ENCODE data around the gene TMEM200A.

The TMEM200A gene

DNA sequence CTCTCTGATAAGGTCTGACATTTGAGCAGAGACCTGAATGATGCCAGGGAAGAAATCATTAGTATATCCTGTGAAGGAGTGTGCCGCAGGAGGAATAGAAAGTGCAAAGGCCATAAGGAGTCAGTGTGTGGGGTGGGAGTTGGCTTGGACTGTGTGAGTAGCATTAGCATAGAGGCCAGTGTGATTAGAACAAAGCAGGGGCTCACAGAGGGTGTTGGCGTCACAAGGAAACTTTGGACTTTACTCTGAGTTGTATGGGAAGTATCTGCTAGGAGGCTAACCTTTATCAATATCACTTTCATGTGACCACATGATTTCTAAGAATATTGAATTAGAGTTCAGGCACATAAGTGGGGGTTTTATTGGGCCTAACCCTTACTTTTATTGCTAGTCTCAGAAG, 12.1 kb downstream of the TMEM200A start:
- DNase-seq (ENCODE audit: low read depth in 2 of 2), result no peak

DNA sequence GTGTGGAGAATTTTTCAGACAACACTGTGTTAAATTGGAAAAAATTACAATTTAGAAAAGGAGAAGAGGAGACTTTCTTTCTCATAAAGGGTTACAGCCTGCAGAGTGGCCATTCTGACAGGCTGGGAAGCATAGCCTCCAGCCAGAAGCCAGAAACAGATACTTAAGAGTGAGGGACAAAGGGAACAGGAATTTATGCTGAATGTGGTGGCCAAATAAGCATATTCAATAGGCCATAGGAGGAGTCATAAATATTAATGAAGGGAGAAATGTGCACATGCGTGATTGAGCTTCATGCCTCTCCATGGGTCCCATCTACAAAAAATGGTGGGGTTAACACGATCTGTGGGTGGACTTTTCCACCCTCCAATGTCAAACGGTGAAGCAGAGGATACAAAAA, 13.4 kb downstream of the TMEM200A start:
- DNase-seq (ENCODE audit: low read depth in 2 of 2), result no peak

DNA sequence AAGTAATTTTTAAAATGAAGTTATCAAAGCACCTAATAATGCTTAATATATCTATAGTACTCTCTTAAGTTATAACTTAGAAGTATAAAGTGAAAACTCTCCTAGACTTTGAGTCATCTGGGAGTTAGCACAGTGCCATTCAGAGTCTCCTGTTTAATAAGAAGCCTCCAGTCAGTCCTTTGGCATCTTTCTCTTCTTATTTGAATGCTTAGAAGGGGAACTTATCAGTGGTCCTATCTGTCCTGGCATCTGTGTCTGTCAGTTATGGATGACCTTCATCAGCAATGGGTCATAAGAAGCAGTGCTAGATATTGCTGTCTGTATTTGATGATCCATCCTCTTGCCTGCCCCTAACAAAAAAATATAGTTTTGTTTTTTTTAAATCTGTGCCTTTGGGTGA, 15.2 kb downstream of the TMEM200A start:
- no peak for DNase-seq (ENCODE audit: low read depth in 2 of 2)

DNA sequence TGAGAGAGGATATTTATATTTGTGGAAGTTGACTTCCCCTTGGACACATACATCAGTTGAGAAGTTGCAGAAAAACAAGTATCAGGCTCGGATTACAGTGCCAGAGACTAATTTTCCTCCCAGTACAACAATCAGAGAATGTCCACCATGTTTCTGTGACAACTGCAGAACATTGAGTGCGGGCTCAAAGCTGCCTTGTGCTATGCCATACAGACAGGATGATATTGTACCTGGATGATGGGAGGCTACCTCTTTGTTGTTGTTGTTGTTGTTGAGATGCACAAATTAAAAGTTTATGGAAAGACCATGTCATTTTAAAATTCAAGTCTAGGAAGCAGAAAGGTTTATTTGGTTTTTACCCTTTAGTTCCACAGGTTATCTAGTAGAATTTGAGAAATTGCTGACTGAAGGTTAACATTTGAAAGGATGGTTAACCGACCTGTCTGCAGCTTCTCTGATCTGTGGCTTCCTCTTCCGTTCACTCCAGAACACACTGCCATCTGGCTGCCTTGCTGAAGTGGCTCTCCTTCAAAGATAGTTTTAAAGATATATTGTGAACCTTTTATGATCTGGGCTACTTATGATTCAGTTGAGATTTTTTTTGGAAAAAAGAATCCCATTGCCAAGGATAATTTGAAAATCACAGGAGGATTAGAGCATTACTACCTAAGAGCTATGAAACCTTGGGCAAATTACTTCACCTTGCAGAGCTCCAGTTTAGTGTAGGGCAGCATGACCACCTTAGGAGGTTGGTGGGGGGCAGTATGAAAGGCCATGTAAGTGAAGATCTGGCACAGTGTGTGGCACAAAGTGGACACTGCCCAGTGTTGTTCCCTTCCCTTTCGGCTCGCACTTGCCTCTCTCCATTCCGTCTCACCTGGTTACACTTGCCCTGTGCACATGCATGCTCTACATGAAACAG, 15.9 kb downstream of the TMEM200A start:
- DNase-seq (ENCODE audit: low read depth in 2 of 2), result no peak

DNA sequence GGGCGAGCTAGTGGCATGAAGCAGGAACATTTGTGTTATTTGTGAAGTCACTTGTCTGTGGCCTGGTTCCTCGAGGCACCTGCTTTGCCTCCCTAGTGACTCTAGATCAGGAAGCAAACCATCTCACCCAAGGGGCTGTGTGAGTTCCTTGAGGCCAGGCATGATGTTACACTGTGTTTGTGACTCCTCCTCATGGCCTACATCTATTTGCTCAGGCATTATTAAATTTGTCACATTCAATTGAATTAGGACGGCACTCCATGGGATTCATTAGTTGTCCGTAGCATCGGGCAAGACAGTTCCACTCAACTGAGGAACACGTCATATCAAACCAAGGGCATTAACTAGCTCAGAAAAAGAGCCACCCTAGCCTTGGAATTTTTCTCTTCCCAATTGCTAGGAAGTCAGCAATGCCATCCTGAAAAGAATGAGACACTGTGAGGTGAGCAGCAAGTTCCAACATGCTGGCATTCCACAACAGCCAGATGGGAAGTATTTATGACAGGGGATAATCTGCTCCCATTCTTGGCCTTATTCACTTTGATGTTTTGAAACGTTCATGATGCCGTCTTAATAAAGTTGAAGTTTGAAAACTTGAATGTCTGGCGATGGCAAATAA, 17.2 kb downstream of the TMEM200A start:
- DNase-seq (ENCODE audit: low read depth in 2 of 2), result no peak

DNA sequence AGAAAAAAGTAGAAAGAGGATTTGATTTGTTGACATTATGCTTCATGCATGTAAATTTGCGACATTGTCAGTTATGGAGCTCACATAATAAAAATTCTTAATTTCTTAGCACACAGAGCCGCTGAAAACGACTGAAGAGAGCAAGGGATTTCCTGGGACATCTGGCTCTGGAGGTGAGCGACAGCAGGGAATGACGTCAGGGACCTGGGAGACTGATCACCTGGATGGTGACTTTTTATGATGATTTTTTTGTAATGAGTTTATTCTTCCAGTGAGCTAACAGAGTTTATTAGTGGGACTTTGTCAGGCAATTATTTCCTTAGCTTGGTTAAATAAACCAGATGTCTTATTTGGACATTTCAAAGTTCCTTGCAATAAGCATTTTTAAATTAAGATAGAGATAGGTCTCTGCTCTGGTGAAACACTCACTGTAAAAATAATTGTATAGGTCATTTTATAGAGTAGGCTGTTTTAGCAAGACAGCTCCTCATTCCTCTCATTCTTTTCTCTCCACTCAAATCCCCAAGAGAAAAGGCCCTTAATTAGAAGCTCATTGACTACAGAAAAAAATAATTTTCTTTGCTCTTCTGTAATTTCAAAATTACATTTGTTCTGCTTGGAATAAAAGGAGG, 19.4 kb downstream of the TMEM200A start:
- no peak for DNase-seq (ENCODE audit: low read depth in 2 of 2)

DNA sequence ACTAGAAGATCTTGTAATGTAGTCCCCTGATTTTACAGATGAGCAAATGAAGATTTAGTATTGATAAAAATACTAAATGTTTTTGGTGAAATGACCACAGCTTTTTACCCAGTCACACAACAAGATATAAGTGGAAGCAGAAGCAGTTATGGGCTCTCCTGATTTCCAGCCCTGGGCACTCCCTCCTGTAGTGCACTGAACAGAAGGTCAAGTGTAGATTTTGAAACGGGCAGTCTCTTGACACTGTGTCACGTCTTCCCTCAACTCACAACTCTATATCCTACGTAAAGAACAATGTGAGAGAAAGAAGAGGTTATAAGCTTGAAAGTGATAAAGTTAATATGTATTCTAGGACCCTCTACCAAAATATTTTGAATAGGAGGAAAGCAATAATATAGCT, 23.3 kb downstream of the TMEM200A start:
- DNase-seq (ENCODE audit: low read depth in 2 of 2), result no peak

DNA sequence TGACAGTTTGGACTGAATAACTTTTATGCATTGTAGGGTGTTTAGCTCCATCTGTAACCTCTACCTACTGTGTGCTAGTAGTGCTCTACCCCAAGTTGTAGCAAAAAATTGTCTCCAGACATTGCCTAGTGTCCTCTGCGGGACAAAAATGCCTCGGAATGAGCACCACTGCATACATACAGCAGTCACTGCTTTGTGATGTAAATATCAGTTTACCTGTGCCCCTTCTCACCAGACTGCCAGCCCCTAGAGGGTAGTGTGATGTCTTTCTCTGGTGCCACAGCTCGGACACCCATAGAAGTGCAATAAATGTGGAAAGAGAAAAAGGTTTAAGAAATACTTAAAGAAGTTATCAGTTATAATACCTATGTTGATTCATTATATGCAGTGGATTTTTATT, 25.1 kb downstream of the TMEM200A start:
- DNase-seq (ENCODE audit: low read depth in 2 of 2), result no peak

DNA sequence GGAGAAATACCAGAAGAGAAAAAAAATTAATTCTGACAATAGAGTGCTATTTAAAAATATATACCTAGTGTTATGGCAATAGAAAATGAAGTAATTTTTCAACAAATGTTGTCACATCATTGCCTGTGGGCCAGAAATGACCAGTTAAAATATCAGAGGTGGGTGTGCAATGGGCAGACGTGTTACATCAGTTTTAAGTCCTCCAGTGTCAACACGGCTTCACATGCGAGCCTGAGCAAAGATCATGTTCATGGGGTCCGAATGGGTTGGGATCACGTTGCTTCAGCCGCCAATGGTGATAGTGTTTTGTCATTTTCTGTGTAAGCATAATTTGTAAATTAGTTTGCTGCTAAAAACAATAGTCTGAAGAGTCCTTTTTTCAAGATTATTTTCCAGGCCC, 27.5 kb downstream of the TMEM200A start:
- no peak for DNase-seq (ENCODE audit: low read depth in 2 of 2)

DNA sequence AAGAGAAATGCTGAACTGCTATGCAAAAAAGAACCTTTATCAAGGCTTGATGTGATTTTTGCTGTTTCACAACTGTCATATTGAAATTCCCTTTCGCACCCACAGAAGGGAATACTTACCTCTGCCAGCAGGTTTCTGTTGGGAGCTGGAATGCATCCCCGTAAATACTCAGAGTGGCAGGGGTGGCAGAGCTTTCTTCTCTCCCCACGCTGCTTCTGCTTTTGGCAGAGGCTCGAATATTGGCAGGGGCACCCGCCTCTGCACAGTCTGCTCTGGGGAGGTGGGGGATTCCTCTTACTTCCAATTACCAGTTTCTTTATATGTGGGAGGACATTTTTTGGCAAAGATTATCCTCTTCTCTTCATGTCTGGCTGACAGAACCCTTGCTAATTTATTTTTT, 28.4 kb downstream of the TMEM200A start:
- no peak for DNase-seq (ENCODE audit: low read depth in 2 of 2)

DNA sequence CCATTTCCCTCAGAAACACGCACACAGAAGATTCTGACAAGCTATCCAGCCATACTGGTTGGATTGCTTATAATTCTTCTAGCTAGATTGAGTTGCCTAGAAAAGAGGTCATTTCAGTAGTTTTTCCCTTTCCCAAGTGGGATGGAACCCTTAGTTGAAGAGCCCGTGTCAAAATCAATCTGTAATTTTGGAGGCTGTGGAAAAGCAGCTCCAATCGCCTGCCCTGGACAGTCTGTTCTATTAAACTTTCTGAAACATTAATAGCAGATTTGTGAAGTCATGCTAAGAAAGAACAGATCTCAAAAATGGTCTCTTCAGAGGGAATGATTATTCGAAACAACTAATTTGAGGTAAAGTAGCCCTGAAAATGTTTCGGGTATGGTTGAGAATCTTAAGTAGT, 29.3 kb downstream of the TMEM200A start:
- DNase-seq (ENCODE audit: low read depth in 2 of 2), result no peak

DNA sequence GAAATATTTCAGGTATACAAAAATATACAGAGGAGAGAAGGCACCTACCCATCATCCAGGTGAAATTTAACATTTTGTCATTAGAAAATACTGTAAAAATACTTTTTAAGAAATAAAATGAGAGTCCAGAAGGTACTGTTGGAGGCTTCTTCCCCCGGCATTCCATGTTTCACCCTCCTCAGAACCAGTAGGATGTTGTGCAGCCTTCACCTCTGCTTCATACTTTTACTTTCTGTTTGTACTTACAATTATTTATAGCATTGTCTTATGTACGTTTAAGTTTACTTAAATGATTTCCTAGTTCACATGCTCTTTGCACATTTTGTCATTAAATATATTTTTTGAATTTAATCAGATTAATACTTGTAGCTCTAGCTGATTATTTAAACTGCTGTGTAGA, 30.9 kb downstream of the TMEM200A start:
- DNase-seq (ENCODE audit: low read depth in 2 of 2), result no peak

DNA sequence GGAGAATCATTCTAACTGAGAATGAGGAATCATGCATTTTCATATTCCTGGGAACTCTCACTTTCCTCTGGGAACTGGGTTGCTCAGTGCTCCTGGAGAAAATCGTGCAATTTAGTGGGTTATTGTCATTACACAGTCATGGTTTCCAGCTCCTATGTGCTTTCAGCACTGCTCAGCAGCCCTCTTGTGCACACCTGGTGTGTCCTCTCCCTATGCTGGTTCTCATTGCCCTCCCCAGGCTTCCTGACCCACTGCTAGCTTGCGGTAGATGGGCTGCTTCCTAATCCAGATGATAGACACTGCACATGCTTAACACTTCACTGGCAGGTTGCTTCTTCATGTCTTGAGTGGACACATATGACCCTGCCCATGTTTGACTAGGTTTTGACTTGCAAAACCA, 39.7 kb downstream of the TMEM200A start:
- no peak for DNase-seq (ENCODE audit: low read depth in 2 of 2)

DNA sequence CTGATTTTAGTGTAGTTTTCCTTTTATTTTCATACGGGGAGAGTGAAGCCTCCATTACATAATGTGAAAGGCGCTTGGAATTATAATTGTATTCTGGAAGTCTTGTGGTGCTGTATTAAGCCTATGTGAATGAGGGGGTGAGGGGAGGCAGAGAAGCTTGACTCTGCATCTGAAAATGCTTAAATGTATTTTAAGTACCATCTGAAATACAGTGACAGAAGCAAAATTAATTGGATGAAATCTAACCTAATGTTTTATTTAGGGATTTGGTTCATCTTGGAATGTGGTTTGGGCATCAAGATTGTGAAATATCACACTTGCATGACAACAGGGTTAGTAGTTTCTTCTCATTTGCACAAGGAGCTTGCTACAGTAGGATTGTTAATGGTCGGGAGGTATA, 41.2 kb downstream of the TMEM200A start:
- DNase-seq (ENCODE audit: low read depth in 2 of 2), result no peak

DNA sequence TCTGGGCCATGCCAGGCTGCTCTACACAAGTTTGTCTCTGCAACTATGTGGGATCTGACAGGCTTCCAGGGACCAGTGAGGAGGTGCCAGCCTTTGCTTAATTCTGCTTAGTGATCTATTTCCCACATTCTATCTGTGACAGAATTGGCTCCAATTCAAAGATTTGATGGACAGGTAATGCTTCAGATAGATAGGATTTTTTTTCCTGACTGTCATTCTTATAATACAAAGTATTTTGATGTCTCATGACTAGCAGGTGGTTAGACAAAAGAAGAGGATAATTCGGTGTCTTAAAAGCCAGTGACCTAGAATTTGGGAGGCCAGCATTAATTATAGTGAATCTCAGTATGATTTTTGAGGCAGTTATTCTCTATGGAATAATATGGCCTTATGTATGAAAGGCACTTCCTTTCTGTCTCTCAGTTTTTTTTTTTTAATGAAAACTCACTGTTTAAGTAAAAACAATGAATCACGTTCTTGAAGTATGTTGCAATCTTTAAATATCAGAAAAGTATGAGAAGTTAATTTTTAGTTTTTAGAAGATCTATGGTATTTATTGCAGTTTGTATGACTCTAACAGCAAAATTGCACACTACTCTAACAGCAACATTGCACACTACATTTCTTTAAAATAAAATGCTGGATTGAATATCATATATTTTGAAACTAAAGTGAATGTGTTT, 43.7 kb downstream of the TMEM200A start:
- DNase-seq (ENCODE audit: low read depth in 2 of 2), result no peak

DNA sequence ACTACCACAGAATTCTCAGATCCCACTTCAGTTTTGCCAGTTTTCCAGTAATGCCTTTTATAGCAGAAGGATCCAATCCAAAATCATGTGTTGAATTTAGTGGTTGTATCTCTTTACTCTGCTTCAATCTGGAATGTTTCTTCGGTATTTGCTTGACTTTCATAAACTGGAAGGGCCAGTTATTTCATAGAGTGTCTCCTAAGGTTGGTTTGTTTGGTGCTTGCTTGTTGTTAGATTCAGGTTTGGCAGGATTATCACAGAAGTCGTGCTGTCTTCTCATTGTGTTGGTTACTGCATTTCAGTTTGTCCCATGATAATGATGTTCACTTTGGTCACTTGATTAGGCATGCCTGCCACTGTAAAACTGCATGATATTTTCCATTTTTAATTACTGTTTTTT, 45.7 kb downstream of the TMEM200A start:
- no peak for DNase-seq (ENCODE audit: low read depth in 2 of 2)

DNA sequence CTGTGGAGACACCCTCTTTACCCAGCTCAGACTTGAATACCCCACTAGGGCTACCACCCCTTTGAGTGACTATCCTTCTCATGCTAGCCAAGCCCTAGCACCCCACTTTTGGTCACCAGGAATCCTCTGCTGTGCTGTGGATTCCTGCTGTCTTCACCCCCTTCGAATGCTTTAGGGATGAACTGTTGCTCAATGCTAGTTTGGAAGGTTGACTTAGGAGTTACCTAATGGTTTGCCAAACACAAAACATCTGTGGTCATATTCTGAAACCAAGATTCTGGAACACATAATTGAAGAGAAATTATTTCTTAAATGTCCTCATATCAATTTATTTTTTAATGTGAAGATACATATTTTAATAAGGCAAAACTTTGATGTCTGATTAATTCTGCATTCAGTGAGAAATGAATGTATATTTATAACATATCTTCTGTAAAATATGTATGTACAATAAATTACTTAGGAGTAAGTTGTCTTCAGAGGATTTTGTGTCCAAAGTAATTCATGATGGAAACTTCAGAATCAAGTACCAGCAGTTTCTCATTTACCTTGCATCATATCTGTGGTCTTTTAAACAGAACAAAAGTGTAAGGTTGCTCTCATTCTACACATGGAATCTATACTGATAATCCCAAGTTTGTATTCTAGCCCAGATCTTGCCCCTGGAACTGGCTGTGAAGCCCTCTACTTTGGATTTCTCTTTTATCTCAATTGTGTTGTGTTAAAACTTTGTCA, 46.9 kb downstream of the TMEM200A start:
- no peak for DNase-seq (ENCODE audit: low read depth in 2 of 2)

DNA sequence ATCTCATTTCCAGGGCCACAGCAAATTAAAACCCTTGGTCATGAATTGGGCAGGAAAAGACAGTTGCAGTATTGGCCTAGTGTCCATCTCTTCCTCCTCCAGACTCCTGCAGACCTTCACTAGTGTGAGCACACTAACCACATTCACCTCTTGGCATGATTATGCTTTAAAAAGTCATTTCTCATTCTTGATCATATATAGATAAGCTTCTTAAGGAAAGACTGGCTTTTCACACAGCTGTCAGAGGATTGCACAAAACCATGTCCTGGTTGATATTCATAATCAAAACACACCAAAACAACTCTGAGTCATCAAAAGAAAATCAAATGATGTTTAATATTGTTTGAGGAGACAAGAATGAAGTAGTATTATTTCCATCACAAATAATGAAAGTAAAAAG, 52.1 kb downstream of the TMEM200A start:
- no peak for DNase-seq (ENCODE audit: low read depth in 2 of 2)

DNA sequence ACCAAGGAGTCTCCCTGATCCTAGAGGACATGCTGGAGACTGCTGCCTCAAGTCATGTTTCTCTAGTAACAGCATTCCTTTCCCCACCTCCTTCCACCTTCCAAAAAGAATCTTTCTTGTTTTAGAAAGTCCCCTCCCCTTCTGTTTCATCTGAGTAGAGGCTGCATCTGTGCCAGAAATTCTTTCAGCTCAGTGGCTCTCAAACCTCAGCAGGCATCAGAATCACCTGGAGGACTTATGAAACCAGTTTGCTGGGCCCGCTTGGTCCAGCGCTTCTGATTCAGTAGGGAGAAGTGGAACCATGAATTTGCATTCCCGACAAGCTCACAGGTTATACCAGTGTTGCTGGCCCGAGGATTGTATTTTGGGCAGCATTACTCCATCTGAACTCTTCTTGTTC, 55.1 kb downstream of the TMEM200A start:
- DNase-seq (ENCODE audit: low read depth in 2 of 2), result no peak

DNA sequence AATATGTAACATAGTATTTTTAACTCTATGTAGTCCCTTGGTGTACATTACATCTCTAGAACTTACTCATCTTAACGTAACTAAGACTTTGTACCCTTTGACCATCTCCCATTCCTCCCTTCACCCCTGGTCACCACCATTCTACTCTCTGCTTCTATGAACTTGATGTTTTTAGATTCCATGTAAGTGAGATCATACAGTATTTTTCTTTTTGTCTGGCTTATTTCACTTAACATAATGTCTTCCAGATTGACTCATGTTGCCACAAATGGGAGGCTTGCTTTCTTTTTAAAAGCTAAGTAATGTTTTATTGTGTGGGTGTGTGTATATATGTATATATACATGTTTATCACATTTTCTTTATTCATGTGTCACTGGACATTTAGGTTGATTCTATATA, 55.8 kb downstream of the TMEM200A start:
- no peak for DNase-seq (ENCODE audit: low read depth in 2 of 2)

DNA sequence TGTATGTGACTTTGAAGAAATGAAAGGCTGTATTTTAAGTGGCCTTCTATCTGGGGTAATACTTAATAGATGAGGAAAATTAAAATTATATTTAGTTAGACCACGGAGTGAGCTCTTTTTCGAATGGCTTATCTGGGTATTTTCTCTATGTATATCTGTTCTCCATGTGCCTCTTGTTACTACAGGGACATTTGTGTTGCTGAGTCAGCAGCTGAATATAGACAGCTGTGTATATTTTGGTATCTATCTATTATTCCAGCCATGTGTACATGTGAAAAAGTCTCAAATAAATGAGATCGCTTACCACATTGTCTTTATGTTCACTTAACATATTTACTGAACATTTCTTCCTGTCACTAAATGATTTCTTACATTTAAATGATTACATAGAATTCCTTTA, 57.2 kb downstream of the TMEM200A start:
- no peak for DNase-seq (ENCODE audit: low read depth in 2 of 2)

DNA sequence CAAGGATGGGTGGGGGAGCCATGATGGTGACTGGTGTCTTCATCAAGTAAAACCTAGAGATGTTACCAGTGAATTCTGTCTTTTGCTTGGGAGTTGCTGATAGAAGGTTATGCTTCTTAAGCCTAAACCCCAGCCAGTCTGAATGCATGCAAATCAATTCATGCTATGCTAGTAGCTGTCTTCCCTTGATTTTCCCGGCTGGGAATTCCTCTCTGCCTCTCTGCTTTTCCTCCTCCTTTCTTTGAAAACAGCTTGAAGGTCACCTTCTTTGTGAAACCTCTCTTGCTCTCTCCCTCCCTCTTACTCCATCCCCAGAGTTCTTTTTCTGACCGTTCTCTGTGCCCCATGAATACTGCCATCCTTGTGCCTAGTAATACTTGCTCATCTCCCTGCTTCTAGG, 58.9 kb downstream of the TMEM200A start:
- DNase-seq (ENCODE audit: low read depth in 2 of 2), result no peak

Data from activated CD4-positive, alpha-beta T cell treated with anti-CD3 and anti-CD28 coated beads for 24 hours (primary cell).